GM12801 (cell line): ENCODE data around the gene CATSPER3.

ENCODE experiments used
- CTCF ChIP-seq: IDR thresholded peaks from one replicate; pipeline ENCODE4 v1.5.1; 2011; ENCODE audit warnings: control low read depth; ENCODE audit not compliant: insufficient read length; ENCODE audit errors: extremely low read depth

The CATSPER3 gene

GRCh38 chr5:135038813-135039270 is 71.1 kb downstream of the CATSPER3 start:
- TF ChIP-seq CTCF, result no peak

GRCh38 chr5:135039271-135040033 is 71.7 kb downstream of the CATSPER3 start:
- no peak for TF ChIP-seq CTCF

- no peak for TF ChIP-seq CTCF
Measured at GRCh38 chr5:135040034-135040332, 72.3 kb downstream of the CATSPER3 start.

- TF ChIP-seq CTCF, result no peak
Measured at GRCh38 chr5:135040333-135041144, 72.8 kb downstream of the CATSPER3 start.

- TF ChIP-seq CTCF, result no peak
Measured at GRCh38 chr5:135041145-135041587, 73.5 kb downstream of the CATSPER3 start.

- no peak for TF ChIP-seq CTCF
Measured at GRCh38 chr5:135041726-135042125, 74.0 kb downstream of the CATSPER3 start.

- no peak for TF ChIP-seq CTCF
Measured at GRCh38 chr5:135042595-135042994, 74.9 kb downstream of the CATSPER3 start.
